ENCODE results near the gene LHPP.

Gene LHPP

DNA sequence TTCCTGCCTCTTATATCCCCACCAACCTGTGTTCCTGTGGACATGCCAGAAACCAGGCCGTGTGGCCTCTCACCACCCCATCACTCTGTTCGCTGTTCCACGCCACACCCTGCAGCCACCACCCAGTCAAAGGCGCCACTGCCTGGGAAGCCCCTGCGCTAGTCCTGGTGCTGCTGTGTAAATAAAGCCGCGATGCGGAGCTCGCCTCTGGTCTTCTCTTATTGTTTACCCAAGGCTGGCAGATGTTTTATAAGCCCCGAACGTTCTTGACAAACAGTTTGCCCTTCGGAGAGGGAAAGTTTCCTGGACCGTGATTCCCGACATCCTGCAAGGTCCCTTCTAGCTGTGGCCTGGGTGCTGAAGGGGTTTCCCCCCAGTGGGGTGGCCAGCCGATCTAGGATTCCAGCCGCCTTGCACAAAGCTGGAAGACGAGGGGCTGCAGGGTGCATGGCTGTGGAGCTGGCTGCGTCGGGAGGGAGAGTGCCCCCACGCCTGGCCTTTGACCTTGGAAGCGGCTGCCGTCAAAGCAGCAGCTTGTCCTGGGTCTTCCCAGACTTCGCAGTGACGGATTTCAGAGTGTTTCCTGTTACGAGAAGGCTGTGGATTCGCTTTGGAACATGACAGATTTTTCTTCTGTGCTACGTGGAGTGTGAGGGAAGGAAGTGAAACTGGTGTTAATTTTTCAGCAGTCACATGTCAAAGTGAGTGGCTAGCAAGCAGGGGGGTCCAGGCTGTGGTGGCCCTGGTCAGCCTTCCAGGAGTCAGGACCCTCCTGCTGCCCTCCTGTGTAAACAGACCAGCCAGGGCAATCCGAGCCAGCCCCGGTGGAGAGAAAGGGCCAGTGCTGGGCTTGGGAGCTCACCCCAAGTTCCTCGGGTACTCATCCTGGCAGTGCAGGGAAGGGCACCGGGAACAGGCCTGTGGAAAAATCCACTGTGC is 61.6 kb downstream of the LHPP start:
- Histone ChIP-seq H3K4me3 (ENCODE audit: severe bottlenecking) (no peak overlapping the region), H3K4me1 (ENCODE audit: insufficient read depth, poor library complexity, severe bottlenecking) (peaks cover 5% of the 10 kb centered on the region), H3K27me3 (ENCODE audit: insufficient read depth, poor library complexity, severe bottlenecking) (no peaks in the 10 kb centered on the region), H3K36me3 (ENCODE audit: low read depth) (no peaks in the 10 kb centered on the region), H3K27ac (ENCODE audit: poor library complexity, severe bottlenecking) (no peak overlapping the region), H3K9me3 (ENCODE audit: severe bottlenecking) (no peaks in the 10 kb centered on the region)
- no peak for TF ChIP-seq CTCF (IDR thresholded peaks at IDR 0.05; ENCODE audit: poor library complexity, severe bottlenecking)
- ATAC-seq (ENCODE audit: low read depth) (no peak), DNase-seq (ENCODE audit: low spot score) (peak; percentile 45)

DNA sequence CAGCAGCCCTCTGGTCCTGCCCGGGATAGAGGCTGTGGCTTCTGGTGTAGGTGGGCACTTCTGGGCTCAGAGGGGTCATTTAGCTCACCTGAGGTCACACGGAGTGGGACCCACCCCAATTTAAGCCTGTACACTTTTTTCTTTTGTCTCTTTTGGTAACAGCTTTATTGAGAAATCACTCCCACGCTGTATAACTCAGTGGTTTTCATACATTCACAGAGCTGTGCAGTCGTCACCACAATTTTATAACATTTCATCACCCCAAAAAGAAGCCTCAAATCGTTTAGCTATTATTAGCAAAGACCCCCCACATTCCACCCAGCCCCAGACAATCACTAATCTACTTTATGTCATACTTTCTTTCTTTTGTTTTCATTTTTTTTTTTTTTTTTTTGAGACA is 62.3 kb downstream of the LHPP start:
- H3K4me3 ChIP-seq (ENCODE audit: severe bottlenecking) = no peak overlapping the region
- H3K4me1 ChIP-seq (ENCODE audit: insufficient read depth, poor library complexity, severe bottlenecking) = peaks cover 5% of the 10 kb centered on the region
- no peak for TF ChIP-seq CTCF (IDR thresholded peaks at IDR 0.05; ENCODE audit: poor library complexity, severe bottlenecking)
- no peak for ATAC-seq (ENCODE audit: low read depth)
- H3K36me3 ChIP-seq (ENCODE audit: low read depth) = no peaks in the 10 kb centered on the region
- no peak for DNase-seq (ENCODE audit: low spot score)
- H3K27me3 ChIP-seq (ENCODE audit: insufficient read depth, poor library complexity, severe bottlenecking) = no peaks in the 10 kb centered on the region
- no peaks in the 10 kb centered on the region for H3K9me3 ChIP-seq (ENCODE audit: severe bottlenecking)
- no peak overlapping the region for H3K27ac ChIP-seq (ENCODE audit: poor library complexity, severe bottlenecking)

DNA sequence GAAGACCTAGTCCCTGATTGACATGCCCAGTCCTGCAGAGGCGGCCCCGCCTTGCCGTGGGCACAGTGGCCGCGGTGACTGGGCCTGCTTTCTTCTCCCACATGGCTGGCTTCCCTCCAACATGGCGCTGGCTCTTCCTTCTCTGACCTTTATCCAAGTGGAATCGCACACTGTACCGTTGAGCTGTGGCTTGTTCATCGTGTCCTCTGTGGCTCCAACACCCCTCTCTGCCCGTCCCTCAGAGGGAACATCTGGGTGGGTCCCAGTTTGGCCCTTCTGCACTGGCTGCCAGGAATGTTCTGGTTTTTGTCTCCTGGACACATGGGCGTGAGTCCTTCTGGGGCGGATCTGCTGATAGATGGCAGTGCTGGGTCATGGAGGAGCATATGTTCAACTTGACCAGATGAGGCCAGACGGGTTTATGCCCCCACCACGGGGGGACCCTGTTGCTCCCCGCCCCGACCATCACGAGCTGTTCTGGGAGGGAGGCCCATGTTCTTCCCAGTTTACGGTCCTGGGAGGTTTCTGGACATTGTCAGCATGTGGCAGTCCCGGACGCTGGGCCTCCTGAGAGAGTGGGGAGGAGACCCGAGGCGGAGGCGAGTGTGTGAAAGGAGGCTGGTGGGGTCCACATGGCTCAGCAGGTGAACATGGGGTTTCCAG is 63.5 kb downstream of the LHPP start:
- H3K4me1 ChIP-seq (ENCODE audit: insufficient read depth, poor library complexity, severe bottlenecking) = peaks cover 5% of the 10 kb centered on the region
- H3K36me3 ChIP-seq (ENCODE audit: low read depth) = no peaks in the 10 kb centered on the region
- no peaks in the 10 kb centered on the region for H3K27me3 ChIP-seq (ENCODE audit: insufficient read depth, poor library complexity, severe bottlenecking)
- no peak for DNase-seq (ENCODE audit: low spot score)
- TF ChIP-seq CTCF (IDR thresholded peaks at IDR 0.05; ENCODE audit: poor library complexity, severe bottlenecking) = no peak
- ATAC-seq (ENCODE audit: low read depth) = peak; percentile 67
- H3K27ac ChIP-seq (ENCODE audit: poor library complexity, severe bottlenecking) = no peak overlapping the region
- H3K9me3 ChIP-seq (ENCODE audit: severe bottlenecking) = no peaks in the 10 kb centered on the region
- H3K4me3 ChIP-seq (ENCODE audit: severe bottlenecking) = no peak overlapping the region

GRCh38 chr10:124525751-124526600 is 64.4 kb downstream of the LHPP start:
- no peak for TF ChIP-seq CTCF (IDR thresholded peaks at IDR 0.05; ENCODE audit: poor library complexity, severe bottlenecking)
- Histone ChIP-seq H3K27me3 (ENCODE audit: insufficient read depth, poor library complexity, severe bottlenecking) (no peaks in the 10 kb centered on the region), H3K36me3 (ENCODE audit: low read depth) (no peaks in the 10 kb centered on the region), H3K4me3 (ENCODE audit: severe bottlenecking) (no peak overlapping the region), H3K27ac (ENCODE audit: poor library complexity, severe bottlenecking) (no peak overlapping the region), H3K4me1 (ENCODE audit: insufficient read depth, poor library complexity, severe bottlenecking) (peaks cover 5% of the 10 kb centered on the region), H3K9me3 (ENCODE audit: severe bottlenecking) (no peaks in the 10 kb centered on the region)
- ATAC-seq (ENCODE audit: low read depth) = no peak
- peak; percentile 41 for DNase-seq (ENCODE audit: low spot score)
